OCI-LY7 (cell line): ENCODE data around the gene FOXO3. TPM values are rescaled to one million over a fixed set of nuclear protein-coding genes. Genes with fewer than 3 reads are reported as not detected.
A peak's percentile ranks its signal among the peaks of the same experiment; 100 is the strongest.

ENCODE experiments used
- BruUV-seq: library from RNA; stranded (reverse); fragments of 400-500 nt; replicated peaks from 2 replicates; lab custom pipeline; 2021; lab: Mats Ljungman, UMichigan
- CTCF ChIA-PET: fragments of 300-600 bp; sonication (Branson Sonifier 250); formaldehyde crosslinking; loops from one replicate; lab custom pipeline; 2022; ENCODE audit warnings: antibody characterized with exemption; ENCODE audit not compliant: unreplicated experiment; lab: Charles Lee
- POLR2A ChIA-PET: fragments of 300-600 bp; sonication (Branson Sonifier 250); formaldehyde crosslinking; loops from one replicate; lab custom pipeline; 2022; ENCODE audit warnings: antibody characterized with exemption; lab: Charles Lee
- DNase-seq: peaks from one replicate; pipeline ENCODE4 v3.0.0-alpha.2; 2015; ENCODE audit warnings: low spot score
- H2AFZ ChIP-seq: fragments of 200-600 bp; sonication (generic), shearing (Covaris generic); 2 replicates; pipeline ENCODE4 v1.6.1; 2014; ENCODE audit warnings: mild to moderate bottlenecking, antibody characterized with exemption, low read length, moderate library complexity
- H3K27ac ChIP-seq: fragments of 200-600 bp; sonication (generic); 2 replicates; pipeline ENCODE4 v1.5.1; 2014; ENCODE audit warnings: mixed run types, low read depth, mild to moderate bottlenecking, moderate library complexity, low read length, inconsistent platforms; ENCODE audit not compliant: poor library complexity, severe bottlenecking
- H3K36me3 ChIP-seq: fragments of 200-600 bp; sonication (generic); 2 replicates; pipeline ENCODE4 v1.6.1; 2014; ENCODE audit warnings: mild to moderate bottlenecking, antibody characterized with exemption, low read length, moderate library complexity, mixed read lengths; ENCODE audit not compliant: insufficient read depth
- H3K4me1 ChIP-seq: fragments of 200-600 bp; sonication (generic); 2 replicates; pipeline ENCODE4 v1.5.1; 2014; ENCODE audit warnings: mild to moderate bottlenecking, low read length; ENCODE audit not compliant: insufficient read depth, poor library complexity, severe bottlenecking
- H3K4me2 ChIP-seq: fragments of 200-600 bp; sonication (generic); 2 replicates; pipeline ENCODE4 v1.6.1; 2014; ENCODE audit warnings: mild to moderate bottlenecking, low read length
- H3K4me3 ChIP-seq: fragments of 200-600 bp; sonication (generic); 2 replicates; pipeline ENCODE4 v1.5.1; 2014; ENCODE audit warnings: mild to moderate bottlenecking, low read depth, low read length; ENCODE audit not compliant: poor library complexity, severe bottlenecking
- H3K79me2 ChIP-seq: fragments of 200-600 bp; sonication (generic); 2 replicates; pipeline ENCODE4 v1.6.1; 2016; ENCODE audit warnings: low read depth, mild to moderate bottlenecking, low read length, moderate library complexity, mixed read lengths; ENCODE audit not compliant: insufficient read depth
- H3K9me2 ChIP-seq: fragments of 200-600 bp; sonication (generic); 2 replicates; pipeline ENCODE4 v1.6.1; 2016; ENCODE audit warnings: mild to moderate bottlenecking, low read length, mixed read lengths; ENCODE audit not compliant: insufficient read depth
- H3K9me3 ChIP-seq: fragments of 200-600 bp; sonication (generic); 2 replicates; pipeline ENCODE4 v1.6.1; 2014; ENCODE audit warnings: mild to moderate bottlenecking, mixed run types, low read length, mixed read lengths
- H4K20me1 ChIP-seq: fragments of 200-600 bp; sonication (generic); 2 replicates; pipeline ENCODE4 v1.6.1; 2014; ENCODE audit warnings: mild to moderate bottlenecking, antibody characterized with exemption, low read length, moderate library complexity, mixed read lengths; ENCODE audit not compliant: insufficient read depth
- EZH2phosphoT487 ChIP-seq: fragments of 200-600 bp; sonication (generic); IDR thresholded peaks from 2 replicates; pipeline ENCODE4 v1.6.1; 2018; ENCODE audit warnings: low read depth, borderline replicate concordance, mild to moderate bottlenecking, mixed run types, antibody characterized with exemption, low read length, moderate library complexity, mixed read lengths
- intact Hi-C: fragments of 100-400 bp; cut with micrococcal nuclease; formaldehyde crosslinking; loops from one replicate; pipeline ENCODE4 v1.10.0; 2022; ENCODE audit not compliant: unreplicated experiment
- total RNA-seq, 2 experiments: library from RNA; depleted of rRNA in 1 of 2; stranded (reverse); fragments of >200 nt in 1 of 2; shearing (Covaris generic) in 1 of 2; gene quantifications; 2 replicates each; pipeline ENCODE4 v1.2.3, GENCODE V29; 2014 to 2022
- TF ChIP-seq, protein P1 (sequence below): fragments of 200-600 bp; sonication (generic); conservative IDR thresholded peaks from 2 replicates; pipeline ENCODE4 v1.5.1; 2014; ENCODE audit warnings: mild to moderate bottlenecking, antibody characterized with exemption, low read length, moderate library complexity, mixed read lengths

Gene FOXO3
- total RNA-seq, 2 experiments from 2014 or later: 3.8 to 9.9 TPM

DNA sequence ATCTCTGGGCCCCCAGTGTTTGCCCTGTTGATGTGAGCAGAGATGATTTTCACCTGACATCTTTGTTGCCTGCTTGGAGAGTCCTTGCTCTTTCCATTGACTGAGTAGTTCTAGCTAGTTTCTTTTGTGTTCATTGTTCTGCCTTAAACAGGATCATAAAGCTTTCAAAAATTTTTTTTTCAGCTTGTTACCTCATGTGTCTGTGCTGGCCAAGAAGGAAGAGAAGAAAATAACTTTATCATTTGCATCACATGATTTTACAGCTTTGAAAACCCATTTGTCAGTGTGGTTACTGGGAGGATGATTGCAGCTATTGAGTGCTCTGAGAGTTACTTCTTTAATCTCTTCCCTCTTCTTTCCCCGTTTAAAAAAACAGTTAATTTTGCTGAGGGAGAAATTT is 16.0 kb downstream of the FOXO3 start:
- intact Hi-C loops: no loop called here
- BruUV-seq: no TSS peak
- Histone ChIP-seq H2AFZ (no peak overlapping the region), H3K4me3 (no peak overlapping the region), H3K4me2 (0 out of 2 replicates have a peak overlapping the region, but pooled peaks have one; percentile 19), H3K9me2 (no peaks in the 10 kb centered on the region), H4K20me1 (no peaks in the 10 kb centered on the region; the same call in 1 of the 2 replicates), H3K79me2 (no peaks in the 10 kb centered on the region), H3K9me3 (no peaks in the 10 kb centered on the region), H3K4me1 (peaks cover 6% of the 10 kb centered on the region), H3K36me3 (no peaks in the 10 kb centered on the region), H3K27ac (no peak overlapping the region)
- CTCF ChIA-PET: interaction anchor here (0.7 kb wide), 1 partner anchor 15 kb away, joined by 3 read pairs; no protein-coding TSS in a partner anchor
- TF ChIP-seq EZH2phosphoT487: no peak
- TF ChIP-seq, protein P1, sequence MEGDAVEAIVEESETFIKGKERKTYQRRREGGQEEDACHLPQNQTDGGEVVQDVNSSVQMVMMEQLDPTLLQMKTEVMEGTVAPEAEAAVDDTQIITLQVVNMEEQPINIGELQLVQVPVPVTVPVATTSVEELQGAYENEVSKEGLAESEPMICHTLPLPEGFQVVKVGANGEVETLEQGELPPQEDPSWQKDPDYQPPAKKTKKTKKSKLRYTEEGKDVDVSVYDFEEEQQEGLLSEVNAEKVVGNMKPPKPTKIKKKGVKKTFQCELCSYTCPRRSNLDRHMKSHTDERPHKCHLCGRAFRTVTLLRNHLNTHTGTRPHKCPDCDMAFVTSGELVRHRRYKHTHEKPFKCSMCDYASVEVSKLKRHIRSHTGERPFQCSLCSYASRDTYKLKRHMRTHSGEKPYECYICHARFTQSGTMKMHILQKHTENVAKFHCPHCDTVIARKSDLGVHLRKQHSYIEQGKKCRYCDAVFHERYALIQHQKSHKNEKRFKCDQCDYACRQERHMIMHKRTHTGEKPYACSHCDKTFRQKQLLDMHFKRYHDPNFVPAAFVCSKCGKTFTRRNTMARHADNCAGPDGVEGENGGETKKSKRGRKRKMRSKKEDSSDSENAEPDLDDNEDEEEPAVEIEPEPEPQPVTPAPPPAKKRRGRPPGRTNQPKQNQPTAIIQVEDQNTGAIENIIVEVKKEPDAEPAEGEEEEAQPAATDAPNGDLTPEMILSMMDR: no peak
- POLR2A ChIA-PET: interaction anchor here (0.5 to 4.6 kb wide), 8 partner anchors 9 to 320 kb away, joined by 3 to 17 read pairs (median 4); no protein-coding TSS in a partner anchor
- no peak for DNase-seq

DNA sequence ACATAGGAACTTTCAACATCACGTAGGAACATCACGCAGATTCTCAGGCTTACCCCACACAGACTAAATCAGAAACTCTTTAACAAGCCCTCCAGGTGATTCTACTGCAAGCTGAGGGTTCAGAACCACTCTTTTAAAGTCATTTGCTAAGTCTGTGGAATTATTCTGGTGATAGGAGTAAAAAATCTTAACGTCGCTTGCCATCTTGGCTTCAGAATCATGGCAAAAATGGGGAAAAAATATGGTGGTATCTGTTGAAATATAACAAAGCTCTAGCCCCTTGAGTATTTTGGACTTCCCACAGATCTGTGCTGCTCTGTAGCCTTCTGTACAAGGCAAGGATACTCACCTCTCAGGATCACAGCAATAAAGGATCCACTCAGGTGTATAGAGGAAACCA is 17.4 kb downstream of the FOXO3 start:
- H3K4me3 ChIP-seq: no peak overlapping the region
- H3K9me2 ChIP-seq: no peaks in the 10 kb centered on the region
- no peak overlapping the region for H3K27ac ChIP-seq
- intact Hi-C loops: no loop called here
- H3K36me3 ChIP-seq: no peaks in the 10 kb centered on the region
- H3K4me1 ChIP-seq: peaks cover 6% of the 10 kb centered on the region
- no peak overlapping the region for H3K4me2 ChIP-seq
- TF ChIP-seq EZH2phosphoT487: no peak
- TF ChIP-seq, protein P1: no peak
- BruUV-seq: no TSS peak
- H3K79me2 ChIP-seq: no peaks in the 10 kb centered on the region
- ChIA-PET POLR2A (interaction anchor here (0.7 to 4.6 kb wide), 4 partner anchors 9 to 39 kb away, joined by 3 to 17 read pairs (median 8); no protein-coding TSS in a partner anchor), CTCF (no interaction called here)
- H3K9me3 ChIP-seq: no peaks in the 10 kb centered on the region
- H2AFZ ChIP-seq: no peak overlapping the region
- DNase-seq: no peak
- H4K20me1 ChIP-seq: no peaks in the 10 kb centered on the region; the same call in 1 of the 2 replicates

GRCh38 chr6:108578595-108579327 is 18.0 kb downstream of the FOXO3 start:
- Histone ChIP-seq H2AFZ (no peak overlapping the region), H3K79me2 (no peaks in the 10 kb centered on the region), H3K4me3 (no peak overlapping the region), H3K9me3 (no peaks in the 10 kb centered on the region), H3K4me1 (peaks cover 6% of the 10 kb centered on the region), H4K20me1 (no peaks in the 10 kb centered on the region; the same call in 1 of the 2 replicates), H3K36me3 (no peaks in the 10 kb centered on the region), H3K9me2 (no peaks in the 10 kb centered on the region), H3K27ac (no peak overlapping the region), H3K4me2 (no peak overlapping the region)
- ChIA-PET CTCF (no interaction called here), POLR2A (interaction anchor here (1.5 to 4.6 kb wide), 2 partner anchors 9 to 12 kb away, joined by 5 to 17 read pairs; no protein-coding TSS in a partner anchor)
- no TSS peak for BruUV-seq
- no peak for DNase-seq
- intact Hi-C loops: no loop called here
- TF ChIP-seq EZH2phosphoT487: no peak
- TF ChIP-seq, protein P1: no peak
